ENCODE results near the gene GMIP.

Gene GMIP

DNA sequence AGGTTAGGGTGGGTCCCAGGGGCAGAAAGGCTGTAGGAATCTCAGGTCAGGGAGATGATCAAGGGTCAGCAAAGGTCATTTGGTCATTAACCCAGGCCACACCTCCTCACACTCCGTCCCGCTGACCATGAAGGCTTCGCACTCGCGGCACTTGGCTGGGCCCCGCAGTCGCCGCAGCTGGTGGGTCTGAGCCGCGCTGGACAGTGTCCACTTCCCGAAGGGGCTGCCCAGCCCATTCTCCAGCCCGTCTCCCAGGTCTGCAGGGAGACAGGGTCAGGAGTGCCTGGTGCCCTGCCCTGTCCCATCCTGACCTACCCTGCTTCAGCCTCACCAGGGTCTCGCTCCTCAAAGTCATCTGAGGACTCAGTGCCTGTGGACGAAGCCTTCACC lies 8.1 kb downstream of the GMIP start:
- H3K4me3 ChIP-seq (replicated peaks; ENCODE audit: insufficient read depth, low read length), result no peak overlapping the region
- DNase-seq (ENCODE audit: low read depth in 1 of 2, low spot score in 1 of 2), result no peak
- no peaks in the 10 kb centered on the region for H3K27me3 ChIP-seq (ENCODE audit: insufficient read depth, poor library complexity, severe bottlenecking)
- no peak overlapping the region for H3K27ac ChIP-seq (replicated peaks)
- no peak for TF ChIP-seq POLR2AphosphoS5 (IDR thresholded peaks at IDR 0.05; ENCODE audit: low read depth)
- TF ChIP-seq, protein P1, sequence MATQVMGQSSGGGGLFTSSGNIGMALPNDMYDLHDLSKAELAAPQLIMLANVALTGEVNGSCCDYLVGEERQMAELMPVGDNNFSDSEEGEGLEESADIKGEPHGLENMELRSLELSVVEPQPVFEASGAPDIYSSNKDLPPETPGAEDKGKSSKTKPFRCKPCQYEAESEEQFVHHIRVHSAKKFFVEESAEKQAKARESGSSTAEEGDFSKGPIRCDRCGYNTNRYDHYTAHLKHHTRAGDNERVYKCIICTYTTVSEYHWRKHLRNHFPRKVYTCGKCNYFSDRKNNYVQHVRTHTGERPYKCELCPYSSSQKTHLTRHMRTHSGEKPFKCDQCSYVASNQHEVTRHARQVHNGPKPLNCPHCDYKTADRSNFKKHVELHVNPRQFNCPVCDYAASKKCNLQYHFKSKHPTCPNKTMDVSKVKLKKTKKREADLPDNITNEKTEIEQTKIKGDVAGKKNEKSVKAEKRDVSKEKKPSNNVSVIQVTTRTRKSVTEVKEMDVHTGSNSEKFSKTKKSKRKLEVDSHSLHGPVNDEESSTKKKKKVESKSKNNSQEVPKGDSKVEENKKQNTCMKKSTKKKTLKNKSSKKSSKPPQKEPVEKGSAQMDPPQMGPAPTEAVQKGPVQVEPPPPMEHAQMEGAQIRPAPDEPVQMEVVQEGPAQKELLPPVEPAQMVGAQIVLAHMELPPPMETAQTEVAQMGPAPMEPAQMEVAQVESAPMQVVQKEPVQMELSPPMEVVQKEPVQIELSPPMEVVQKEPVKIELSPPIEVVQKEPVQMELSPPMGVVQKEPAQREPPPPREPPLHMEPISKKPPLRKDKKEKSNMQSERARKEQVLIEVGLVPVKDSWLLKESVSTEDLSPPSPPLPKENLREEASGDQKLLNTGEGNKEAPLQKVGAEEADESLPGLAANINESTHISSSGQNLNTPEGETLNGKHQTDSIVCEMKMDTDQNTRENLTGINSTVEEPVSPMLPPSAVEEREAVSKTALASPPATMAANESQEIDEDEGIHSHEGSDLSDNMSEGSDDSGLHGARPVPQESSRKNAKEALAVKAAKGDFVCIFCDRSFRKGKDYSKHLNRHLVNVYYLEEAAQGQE (IDR thresholded peaks at IDR 0.05; ENCODE audit: insufficient replicate concordance, low read depth), result no peak
- TF ChIP-seq SPI1 (IDR thresholded peaks at IDR 0.05; ENCODE audit: borderline replicate concordance, low read depth), result no peak
- TF ChIP-seq, protein P2, sequence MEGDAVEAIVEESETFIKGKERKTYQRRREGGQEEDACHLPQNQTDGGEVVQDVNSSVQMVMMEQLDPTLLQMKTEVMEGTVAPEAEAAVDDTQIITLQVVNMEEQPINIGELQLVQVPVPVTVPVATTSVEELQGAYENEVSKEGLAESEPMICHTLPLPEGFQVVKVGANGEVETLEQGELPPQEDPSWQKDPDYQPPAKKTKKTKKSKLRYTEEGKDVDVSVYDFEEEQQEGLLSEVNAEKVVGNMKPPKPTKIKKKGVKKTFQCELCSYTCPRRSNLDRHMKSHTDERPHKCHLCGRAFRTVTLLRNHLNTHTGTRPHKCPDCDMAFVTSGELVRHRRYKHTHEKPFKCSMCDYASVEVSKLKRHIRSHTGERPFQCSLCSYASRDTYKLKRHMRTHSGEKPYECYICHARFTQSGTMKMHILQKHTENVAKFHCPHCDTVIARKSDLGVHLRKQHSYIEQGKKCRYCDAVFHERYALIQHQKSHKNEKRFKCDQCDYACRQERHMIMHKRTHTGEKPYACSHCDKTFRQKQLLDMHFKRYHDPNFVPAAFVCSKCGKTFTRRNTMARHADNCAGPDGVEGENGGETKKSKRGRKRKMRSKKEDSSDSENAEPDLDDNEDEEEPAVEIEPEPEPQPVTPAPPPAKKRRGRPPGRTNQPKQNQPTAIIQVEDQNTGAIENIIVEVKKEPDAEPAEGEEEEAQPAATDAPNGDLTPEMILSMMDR (IDR thresholded peaks at IDR 0.05; ENCODE audit: insufficient read depth, low read length), result no peak
- TF ChIP-seq GABPA (IDR thresholded peaks at IDR 0.05; ENCODE audit: low read depth), result no peak

DNA sequence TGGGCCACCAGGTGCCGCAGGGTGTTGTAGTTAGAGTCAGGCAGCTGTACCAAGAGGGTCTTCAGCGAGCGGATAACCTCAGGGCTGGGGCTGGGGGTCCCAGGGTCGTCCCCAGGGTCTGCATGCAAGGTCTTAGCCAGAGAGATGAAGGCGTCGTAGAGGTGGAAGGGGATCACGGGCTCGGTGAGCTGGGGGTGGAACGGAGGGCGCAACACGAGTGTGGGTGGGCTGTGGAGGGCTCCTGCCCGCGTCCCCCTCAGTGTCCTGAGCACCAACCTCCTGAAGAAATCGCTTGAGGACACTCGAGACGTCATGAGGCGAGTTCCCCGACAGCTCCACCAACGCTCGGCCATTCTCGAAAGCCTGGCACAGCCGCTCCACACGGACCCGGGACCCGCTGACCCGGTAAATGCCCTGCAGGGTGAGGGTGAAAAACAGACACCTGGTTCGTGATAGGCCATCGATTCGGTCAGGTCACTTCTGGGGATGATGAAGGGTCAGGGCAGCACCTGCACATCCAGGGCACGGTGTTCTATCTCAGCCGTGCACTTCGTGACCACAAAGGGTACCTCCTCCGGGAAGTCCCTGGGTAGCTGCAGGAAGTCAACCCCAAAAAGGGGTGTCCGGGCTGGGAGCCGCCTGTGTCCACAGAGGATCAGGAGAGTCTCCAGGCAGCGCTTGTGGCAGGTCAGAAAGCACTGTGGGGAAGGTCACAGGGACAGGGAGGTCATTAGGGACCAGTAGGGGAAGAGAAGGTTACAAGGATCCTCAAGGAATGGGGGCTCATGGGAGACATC lies 8.7 kb downstream of the GMIP start:
- H3K27me3 ChIP-seq (ENCODE audit: insufficient read depth, poor library complexity, severe bottlenecking), result no peaks in the 10 kb centered on the region
- H3K4me3 ChIP-seq (replicated peaks; ENCODE audit: insufficient read depth, low read length), result no peak overlapping the region

DNA sequence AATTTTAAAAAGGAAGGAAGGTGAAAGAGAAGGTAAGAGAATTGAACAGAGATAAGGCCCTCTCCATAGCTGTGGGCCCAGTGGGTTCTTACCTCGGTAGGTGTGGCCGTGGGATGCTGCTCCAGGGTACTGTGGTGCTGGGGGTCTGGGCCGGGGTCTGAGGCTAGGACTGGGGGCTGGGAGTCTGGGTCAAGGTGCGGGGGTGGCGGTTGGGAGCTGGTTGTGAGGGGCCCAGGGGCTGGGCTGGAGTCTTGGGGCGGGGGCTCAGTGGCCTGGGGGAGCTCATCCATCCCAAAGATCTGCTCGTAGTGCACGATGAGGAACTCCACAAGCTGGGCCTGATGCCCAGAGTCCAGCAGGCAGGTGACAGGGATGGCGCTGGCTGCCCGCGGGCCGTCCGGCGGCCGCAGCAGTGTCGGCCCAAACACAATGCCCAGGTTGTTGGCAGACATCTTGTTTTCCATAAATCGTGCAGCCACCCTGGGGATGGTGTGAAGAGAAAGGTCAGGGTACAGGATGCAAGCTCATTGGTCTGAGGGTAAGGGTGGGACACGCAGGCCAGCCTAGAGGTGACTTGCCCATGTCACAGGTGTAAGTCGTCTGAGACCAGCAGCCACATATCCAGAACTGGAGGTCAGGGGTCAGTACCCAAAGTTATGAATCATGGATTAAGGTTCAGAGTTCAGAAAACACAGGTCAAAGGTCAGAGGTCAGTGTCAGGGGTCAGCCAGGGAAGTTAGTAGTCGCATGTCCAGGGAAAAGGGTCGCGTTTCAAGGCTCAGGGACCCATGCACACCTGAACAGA lies 9.5 kb downstream of the GMIP start:
- no peak for TF ChIP-seq SPI1 (IDR thresholded peaks at IDR 0.05; ENCODE audit: borderline replicate concordance, low read depth)
- TF ChIP-seq, protein P2 (IDR thresholded peaks at IDR 0.05; ENCODE audit: insufficient read depth, low read length), result no peak
- DNase-seq (ENCODE audit: low read depth in 1 of 2, low spot score in 1 of 2), result no peak
- H3K27ac ChIP-seq (replicated peaks), result no peak overlapping the region
- H3K27me3 ChIP-seq (ENCODE audit: insufficient read depth, poor library complexity, severe bottlenecking), result no peaks in the 10 kb centered on the region
- no peak overlapping the region for H3K4me3 ChIP-seq (replicated peaks; ENCODE audit: insufficient read depth, low read length)

More for the DNA sequence above, 8.7 kb downstream of the GMIP start:
- DNase-seq (ENCODE audit: low read depth in 1 of 2, low spot score in 1 of 2), result no peak
- H3K27ac ChIP-seq (replicated peaks), result no peak overlapping the region
- TF ChIP-seq GABPA (IDR thresholded peaks at IDR 0.05; ENCODE audit: low read depth), result no peak
- TF ChIP-seq POLR2AphosphoS5 (IDR thresholded peaks at IDR 0.05; ENCODE audit: low read depth), result no peak
- TF ChIP-seq, protein P1 (IDR thresholded peaks at IDR 0.05; ENCODE audit: insufficient replicate concordance, low read depth), result no peak
- TF ChIP-seq, protein P2 (IDR thresholded peaks at IDR 0.05; ENCODE audit: insufficient read depth, low read length), result no peak
- no peak for TF ChIP-seq SPI1 (IDR thresholded peaks at IDR 0.05; ENCODE audit: borderline replicate concordance, low read depth)

Measured in HL-60 (cell line).